C4-2B (cell line): ENCODE data around the gene ST6GALNAC6.

Experiments
- H3K27ac ChIP-seq: fragments of 450-650 bp; 2 replicates; pipeline ENCODE4 v1.5.1; 2017
- CTCF ChIP-seq: fragments of 450-650 bp; conservative IDR thresholded peaks from 2 replicates; pipeline ENCODE4 v1.5.1; 2017; ENCODE audit warnings: mild to moderate bottlenecking
- ZFX ChIP-seq: fragments of 450-650 bp; IDR thresholded peaks from 2 replicates; pipeline ENCODE4 v1.6.1; 2017

Gene ST6GALNAC6

GRCh38 chr9:127943731-127944144 is 44.3 kb upstream of the ST6GALNAC6 start:
- H3K27ac ChIP-seq: no peak overlapping the region
- TF ChIP-seq CTCF (peak; percentile 83), ZFX (no peak)

- H3K27ac ChIP-seq: no peak overlapping the region
- TF ChIP-seq CTCF: peak; percentile 67
- TF ChIP-seq ZFX: no peak
Observed at GRCh38 chr9:127943011-127943662, 43.7 kb upstream of the ST6GALNAC6 start.

GRCh38 chr9:127942216-127943010 is 43.0 kb upstream of the ST6GALNAC6 start:
- no peak overlapping the region for H3K27ac ChIP-seq
- TF ChIP-seq ZFX: no peak
- TF ChIP-seq CTCF: peak; percentile 87

GRCh38 chr9:127941961-127942215 is 42.5 kb upstream of the ST6GALNAC6 start:
- H3K27ac ChIP-seq: no peak overlapping the region
- TF ChIP-seq ZFX (no peak), CTCF (no peak)

- no peak overlapping the region for H3K27ac ChIP-seq
- TF ChIP-seq ZFX (no peak), CTCF (no peak)
Observed at GRCh38 chr9:127941062-127941960, 41.9 kb upstream of the ST6GALNAC6 start.

- no peak for TF ChIP-seq ZFX
- H3K27ac ChIP-seq: no peak overlapping the region
Observed at GRCh38 chr9:127940593-127940992, 41.2 kb upstream of the ST6GALNAC6 start.

GRCh38 chr9:127938298-127938690 is 38.9 kb upstream of the ST6GALNAC6 start:
- H3K27ac ChIP-seq: peak overlapping the region; percentile 84; the same call in 1 of the 2 replicates
- TF ChIP-seq CTCF (no peak), ZFX (no peak)
